NCI-H128 (cell line): ENCODE results near the gene NUDCD3.

Source experiments
- DNase-seq: peaks from one replicate; lab custom pipeline; 2025; ENCODE audit not compliant: unreplicated experiment; lab: John Stamatoyannopoulos, UW

NUDCD3 gene

DNA sequence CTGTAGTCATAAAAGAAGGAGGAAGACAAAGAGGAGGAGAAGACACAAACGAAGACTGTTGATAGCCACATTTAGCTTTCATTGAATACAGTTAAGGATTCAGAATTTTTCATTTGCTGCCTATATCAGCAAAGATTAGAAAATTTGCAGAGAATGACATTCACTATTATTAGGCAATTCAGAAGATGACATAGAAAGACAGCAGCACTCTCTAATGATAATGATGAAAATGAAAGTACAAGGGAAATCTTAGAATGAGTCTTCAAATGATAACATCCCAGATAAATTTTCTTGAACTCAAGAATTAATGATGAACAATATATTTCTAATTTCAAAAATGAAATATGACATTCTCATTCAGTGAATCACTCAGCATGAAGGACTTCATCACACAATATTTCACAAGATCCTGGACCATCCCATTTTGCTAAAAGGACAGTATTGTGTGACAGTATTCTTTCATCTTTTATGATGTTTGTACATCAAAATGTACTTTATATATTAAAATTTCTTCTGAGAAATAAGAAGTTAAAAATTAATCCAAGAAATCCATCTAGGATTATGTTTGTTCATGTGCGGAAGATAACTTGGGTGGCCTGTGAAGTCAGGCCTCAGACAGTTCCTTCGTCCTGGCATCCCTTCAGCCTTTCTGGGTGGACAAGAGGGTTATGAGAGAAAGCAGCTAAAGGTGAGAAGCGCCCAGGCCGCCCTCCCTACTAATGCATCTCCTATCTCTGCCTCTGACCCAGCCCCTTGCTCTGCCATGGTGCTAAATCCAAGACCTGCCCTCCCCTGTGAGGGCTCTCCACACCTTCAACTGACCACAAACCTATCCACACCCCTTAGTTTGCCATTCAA is 117.7 kb downstream of the NUDCD3 start:
- DNase-seq = no peak

DNA sequence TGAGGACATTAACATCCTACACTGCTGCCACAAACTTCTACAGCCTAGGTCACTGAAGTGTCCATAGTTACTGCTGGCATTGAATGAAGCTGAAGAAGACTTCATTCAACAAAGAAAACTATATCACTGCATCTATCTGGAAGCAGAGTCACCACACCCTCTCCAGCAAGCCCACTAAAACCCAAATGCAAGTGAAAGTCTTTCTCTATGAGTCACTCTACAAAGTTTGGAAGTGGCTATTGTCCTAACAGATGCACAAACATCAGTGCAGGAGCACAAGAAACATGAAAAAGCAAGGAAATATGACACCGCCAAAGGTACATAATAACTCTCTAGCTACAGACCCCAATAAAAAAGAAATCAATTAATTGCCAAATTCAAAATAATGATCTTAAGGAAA is 121.6 kb downstream of the NUDCD3 start:
- no peak for DNase-seq

DNA sequence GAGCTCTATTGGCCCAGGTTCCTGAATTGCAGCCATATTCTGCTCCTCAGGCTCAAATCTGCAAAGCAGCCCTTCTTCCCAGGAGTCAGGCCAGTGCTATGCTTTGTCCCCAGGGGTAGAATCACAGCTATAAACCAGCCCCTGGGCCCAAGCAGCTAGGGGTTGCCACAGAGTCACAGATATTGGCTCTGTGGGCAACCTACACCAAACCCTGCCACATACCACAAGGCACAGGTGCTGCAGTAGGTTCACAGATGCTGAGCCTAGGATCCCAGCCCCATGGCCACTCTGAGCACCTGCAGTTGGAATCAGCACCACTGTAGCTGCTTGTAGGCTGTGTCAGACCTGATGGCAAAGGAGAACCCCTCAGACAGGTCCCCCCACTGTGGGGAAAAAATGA is 122.0 kb downstream of the NUDCD3 start:
- no peak for DNase-seq

DNA sequence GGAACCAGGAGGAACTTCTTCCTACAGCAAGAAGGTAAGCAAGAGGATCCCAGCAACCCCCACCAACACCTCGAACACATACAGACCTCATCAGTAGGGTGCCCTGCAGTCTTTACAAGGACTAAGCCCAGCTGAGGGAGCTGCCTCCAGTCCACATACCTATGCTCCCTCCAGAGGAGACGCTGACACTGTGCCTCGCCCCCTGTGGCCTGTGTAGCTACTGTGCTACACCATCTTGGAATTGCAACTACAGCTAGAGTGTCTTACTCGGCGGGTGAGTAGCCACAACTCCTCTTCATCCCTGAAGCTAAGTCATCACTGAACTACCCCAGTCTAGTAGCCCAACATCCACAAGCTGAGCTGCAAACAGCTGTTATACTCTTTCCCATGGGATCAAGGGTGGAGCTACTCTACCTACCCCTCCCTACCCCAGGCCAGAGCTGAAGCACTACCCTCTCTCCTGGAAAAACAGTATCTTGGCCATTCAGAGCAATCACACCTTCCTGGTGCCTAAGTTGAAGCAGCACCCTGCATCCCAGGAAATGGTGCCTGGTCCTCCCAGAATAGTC is 122.9 kb downstream of the NUDCD3 start:
- DNase-seq = no peak

DNA sequence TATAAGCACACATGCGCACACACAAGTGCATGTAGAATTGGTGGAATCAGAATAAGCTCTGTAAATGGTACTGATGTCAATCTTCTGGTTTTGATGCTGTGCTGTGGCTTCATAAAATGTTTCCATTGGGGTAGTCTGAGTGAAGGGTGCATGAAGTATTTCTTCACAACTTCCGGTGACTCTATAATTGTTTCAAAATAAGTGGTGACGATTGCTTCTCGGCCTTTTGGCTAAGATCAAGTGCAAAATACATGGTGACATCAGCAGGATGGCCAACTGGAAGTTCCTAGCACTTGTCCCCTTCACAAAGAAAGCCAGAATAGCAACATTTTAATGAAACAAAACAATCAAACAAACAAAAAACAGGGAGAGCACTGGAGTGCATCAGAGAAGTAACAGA is 123.5 kb downstream of the NUDCD3 start:
- DNase-seq = no peak

DNA sequence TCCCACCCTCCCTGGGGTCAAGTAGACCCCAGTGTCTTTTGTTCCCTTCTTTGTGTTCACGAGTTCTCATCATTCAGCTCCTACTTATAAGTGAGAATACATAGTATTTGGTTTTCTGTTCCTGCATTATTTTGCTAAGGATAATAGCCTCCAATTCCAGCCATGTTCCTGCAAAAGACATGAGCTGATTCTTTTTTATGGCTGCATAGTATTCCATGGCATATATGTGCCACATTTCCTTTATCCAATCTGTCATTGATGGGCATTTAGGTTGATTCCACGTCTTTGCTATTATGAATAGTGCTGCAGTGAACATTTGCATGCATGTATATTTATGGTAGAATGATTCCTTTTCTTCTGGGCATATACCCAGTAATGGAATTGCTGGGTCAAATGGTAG is 136.8 kb downstream of the NUDCD3 start:
- DNase-seq = no peak

DNA sequence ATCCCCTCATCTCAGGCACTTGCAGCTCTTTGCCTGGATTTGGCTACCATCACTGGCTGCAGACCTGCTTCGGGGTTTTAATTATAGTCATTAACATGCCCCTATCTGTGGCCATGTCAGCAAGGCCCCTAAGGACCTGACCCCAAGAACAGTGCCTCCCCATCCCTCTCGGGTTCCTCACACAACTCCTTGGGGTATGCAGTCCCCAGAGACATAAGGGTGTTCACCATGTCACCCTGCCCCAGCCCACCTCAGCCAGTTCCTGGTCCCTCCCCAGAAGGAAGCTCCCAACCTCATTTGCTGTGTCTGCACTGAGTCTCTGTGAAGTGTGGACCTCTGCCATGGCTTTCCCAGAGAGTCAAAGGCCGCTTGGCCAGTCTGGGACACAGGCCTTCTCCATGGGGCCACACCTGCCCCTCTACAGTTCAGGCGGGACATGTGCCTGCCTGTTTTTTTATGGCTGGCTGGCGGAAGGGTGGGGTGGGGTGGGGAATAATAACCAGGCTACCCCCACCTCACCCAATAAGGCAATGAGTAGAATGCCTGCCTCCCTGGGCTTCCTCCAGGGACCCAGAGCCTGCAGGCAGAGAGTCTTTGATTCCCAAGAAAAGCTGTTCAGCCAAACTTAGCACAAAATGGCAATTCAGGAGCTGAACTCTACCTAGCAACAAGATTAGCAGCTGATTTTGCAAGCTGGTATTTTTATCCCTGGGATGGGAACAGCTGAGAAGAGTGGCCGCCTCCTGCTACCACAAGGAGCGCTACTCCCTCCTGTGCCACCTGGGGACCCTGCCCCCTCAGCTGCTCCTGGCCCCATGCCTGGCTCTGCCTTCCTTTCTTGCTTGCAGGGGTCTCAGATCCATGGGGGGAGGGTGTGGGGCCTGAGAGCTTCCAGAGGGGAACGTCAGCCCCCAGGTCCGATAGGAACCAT is 141.3 kb downstream of the NUDCD3 start:
- no peak for DNase-seq

DNA sequence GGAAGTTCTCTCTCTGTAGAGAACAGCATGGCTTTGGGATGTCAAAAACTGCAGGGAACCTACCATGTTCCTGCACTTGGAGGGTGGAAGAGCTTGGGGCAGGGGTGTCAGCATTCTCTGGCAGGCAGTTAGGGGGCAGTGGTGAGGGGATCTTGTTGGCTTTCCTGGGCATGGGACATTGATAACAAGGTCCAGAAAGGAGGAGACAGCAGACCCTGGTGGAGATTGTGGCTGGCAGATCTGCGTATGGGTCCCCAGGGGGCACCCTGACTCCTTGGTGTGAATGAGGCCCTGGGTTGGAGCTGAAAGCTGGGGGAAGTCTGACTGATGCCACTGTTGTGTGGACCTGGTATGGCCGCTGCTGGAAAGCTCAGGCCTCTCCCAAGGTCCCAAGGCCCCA is 142.2 kb downstream of the NUDCD3 start:
- DNase-seq = no peak

DNA sequence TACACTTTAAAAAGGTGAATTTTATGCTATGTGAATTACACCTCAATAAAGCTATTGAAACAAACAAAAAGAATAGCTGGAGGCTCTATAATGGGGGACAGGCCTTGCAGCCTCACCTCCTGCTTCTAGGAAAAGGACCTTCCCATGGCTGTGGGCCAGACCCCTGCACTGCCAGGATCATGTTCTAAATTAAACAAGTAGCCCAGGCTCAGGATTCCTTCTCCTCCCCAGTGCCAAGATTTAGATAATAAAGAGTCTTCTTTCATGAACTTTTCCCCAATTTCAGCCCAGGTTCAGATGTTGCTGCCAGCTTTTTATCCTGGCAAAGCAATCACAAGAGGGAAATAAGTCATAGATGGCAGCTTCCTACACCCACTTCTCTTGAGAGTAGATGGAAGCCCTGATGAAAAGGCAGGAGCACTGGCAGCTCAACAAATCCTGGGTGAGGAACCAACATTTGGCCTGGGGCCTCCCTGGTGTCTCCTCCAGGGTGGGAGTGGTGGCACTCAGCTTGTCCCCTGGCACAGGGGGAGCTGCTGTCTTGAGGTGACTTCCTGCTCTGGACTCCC is 142.8 kb downstream of the NUDCD3 start:
- DNase-seq = no peak

DNA sequence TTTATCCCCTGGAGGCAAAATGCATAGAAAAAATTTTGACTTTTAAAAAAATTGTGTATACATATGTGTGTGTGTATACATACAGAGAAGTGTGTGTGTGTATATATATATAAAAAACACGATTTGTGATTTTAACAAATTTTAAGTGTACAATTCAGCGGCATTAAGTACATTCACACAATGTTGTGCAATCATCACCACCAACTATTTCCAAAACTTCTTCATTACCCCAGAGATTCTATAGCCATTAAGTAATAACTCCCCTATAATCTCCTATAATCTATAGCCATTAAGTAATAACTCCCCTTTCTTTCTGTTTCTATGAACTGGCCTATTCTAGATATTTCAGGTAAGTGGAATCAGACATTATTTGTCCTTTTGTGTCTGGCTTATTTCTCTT is 144.4 kb downstream of the NUDCD3 start:
- DNase-seq = no peak

DNA sequence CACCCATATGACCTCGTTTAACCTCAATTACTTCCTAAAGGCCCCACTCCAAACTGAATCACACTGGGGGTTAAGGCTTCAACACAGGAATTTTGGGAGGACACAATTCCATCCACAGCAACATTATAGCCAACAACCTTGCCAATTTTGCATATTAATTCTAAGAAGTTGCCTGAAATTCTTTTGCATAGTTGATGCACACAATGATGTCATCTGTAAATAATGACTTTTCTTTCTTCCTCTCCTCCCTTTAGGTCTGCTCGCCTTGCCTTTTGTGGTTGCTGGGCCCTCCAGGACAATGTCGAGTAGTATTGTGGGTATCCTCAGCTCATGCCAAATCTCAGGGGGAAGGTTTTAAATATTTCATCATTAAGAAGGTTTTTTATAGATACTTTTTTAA is 149.1 kb downstream of the NUDCD3 start:
- DNase-seq = no peak

DNA sequence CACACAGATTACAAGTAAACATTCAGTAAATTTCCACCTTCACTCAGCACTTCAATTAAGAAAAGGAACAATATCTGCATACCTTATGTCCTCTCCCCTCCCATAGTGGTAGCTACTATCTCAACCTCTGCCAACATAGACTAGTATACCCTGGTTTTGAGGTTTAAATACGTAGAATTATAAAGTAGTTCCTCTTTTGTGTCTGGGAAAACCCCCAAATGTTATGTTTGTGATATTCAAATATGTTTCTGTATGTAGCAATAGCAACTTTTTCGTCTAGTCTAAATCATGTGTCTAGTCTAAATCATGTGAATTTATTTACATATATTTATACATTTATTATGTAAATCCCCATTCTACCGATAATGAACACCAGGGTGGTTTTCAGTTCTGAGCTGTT is 151.9 kb downstream of the NUDCD3 start:
- DNase-seq = no peak

DNA sequence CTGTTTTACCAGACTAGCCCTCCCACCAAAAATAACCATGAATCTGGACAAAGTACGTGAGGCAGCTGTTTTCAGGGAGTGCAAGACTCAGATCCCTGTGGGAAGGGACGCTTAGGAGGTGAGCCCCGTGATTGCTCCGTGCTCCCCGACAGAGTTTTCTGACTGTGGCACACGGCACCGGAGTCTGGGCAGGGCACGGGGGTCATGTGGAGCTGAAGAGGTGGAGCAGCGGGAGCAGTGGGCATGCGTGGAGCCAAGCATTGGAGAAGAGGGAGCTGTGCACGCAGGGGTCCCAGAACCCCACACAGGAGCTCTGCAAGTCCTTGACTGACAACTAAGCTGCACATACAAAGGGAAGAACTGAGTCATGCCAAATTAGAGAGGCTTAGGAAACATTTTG is 154.0 kb downstream of the NUDCD3 start:
- DNase-seq = no peak

DNA sequence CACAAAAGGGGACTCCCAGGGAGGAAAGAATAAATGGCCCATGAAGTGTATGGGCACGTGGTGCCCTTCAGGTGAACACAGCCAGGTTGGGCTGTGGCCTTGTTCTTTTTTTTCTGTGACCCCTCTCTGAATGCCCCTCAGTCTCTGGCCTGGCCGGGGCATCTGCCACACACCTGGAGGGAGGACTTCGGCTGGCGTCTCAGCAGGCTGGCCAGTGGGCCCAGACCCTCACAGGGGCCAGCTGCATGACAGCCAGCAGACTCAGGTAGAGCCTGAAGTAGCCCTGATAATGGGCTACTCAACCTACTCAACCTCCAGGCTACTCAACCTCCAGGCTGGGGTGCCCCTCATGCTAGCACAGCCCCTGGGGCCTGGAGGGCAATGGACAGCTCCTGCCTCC is 155.3 kb downstream of the NUDCD3 start:
- no peak for DNase-seq

DNA sequence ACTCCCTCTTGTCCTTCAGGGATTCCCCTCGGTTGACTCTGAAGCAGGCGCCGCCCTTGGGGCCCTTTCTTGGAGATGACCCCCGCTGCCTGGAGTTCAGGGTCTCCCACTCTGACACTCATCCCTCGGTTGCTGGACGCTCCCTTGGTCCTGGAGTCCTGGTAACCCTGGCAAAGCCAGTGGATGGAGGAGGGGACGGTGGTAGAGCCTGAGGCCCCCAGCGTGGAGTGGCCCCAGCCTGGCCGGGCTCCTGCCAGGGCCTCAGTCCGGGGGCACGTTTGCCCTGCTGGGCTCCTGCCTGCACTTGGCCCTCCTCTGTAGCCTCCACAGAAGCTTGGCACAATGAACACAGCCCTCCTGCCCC is 155.7 kb downstream of the NUDCD3 start:
- no peak for DNase-seq

DNA sequence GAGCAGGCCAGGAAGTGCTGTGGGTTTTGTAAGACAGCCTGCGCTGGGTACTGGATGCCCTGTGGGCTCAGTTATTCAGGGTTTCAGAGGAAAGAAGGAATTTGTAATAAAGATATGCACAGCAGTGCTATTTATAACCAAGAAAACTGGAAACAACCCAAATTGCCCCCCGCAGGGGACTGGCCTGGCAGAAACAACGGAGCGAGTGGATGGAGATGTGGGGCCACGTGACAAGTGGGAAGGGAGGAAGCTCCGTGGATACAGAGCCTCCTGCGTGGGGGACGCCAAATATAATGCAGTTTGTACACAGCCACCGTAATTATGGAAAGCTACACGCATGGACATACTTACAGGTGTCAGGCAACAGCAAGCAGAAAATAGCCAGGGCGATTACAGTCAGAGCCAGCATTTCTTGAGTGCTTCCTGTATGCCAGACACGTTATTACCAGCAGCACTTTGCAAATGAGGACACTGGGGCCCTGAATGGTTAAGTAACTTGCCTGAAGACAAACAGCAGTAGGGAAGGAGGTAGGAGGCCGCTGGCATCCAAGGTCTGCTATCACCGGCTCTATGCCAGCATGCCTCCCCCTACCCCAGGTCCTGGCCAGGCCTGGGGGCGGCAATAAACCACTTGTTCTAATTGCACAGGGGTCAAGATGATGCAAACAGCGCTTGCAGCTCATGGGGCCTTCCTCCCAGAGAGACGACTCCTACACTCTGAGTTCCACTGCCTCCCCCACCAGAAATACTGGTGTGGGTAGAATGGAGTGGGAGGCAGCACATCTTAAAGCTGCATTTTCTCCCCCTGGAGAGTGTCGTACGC is 156.3 kb downstream of the NUDCD3 start:
- DNase-seq = no peak

DNA sequence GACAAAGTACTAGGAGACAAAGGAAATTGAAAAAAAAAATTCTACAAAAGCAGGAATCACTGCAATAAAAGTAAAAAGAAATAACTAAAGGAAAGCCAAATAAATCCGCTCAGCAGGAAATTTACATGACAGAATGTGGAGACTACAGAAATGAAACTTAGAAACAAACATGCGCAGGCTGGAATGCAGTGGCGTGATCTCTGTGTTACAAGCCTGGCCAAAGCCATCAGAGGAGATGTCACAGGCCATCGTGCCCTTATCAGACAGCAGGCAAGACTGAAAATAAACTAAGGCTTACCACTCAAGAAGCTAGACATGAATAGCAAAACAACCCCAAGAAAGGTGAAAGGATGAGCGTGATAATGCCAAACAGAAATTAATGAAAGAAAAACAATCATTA is 158.8 kb downstream of the NUDCD3 start:
- no peak for DNase-seq

DNA sequence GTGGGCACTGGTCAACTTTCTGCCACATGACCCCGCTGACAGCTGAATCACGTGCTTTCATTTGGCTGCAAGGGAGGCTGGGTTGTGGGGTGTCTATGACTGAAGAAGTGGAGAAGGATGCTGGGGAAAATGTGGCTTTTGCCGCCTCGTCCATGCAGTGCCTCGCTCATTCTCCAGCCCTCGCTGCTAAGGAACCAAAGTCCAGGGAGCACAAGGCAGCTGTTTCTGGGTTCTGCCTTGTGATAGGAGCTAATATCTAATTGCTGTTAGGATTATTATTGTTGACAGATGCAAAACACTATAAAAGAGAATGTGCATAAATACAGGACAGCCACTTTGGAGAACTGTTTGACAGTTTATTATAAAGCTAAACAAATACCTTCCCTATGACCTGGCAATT is 160.1 kb downstream of the NUDCD3 start:
- no peak for DNase-seq

DNA sequence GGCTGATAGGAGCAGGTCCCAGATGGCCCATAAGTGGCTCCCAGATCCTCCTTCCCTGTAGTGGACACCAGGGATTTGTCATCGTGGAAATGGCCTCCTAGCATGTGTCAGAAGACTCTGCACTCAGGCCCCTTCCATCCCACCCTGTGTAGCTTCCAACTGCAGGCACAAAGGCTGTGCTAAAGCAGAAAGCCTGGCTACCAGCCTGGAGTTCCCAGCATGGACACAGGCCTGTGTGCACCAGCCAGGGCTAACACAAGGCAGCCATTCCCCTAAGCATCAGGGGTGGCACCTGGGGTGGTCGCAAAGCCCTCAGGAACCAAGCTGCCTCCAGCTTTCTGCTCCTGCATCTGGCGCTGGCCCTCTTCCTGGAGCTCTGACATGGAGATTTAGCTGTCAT is 160.6 kb downstream of the NUDCD3 start:
- DNase-seq = no peak
